ENCODE data around the gene ACACA.

The ACACA gene

GRCh38 chr17:37261286-37261685, 145.3 kb downstream of the ACACA start:
- TF ChIP-seq TARDBP (IDR thresholded peaks at IDR 0.05) (no peak), FOXA1 (IDR thresholded peaks at IDR 0.05) (no peak), BHLHE40 (IDR thresholded peaks at IDR 0.05; ENCODE audit: borderline replicate concordance) (no peak), HDGF (IDR thresholded peaks at IDR 0.05; ENCODE audit: borderline replicate concordance) (no peak), ARNT (IDR thresholded peaks at IDR 0.05) (no peak), ELF4 (IDR thresholded peaks at IDR 0.05) (no peak), LEF1 (IDR thresholded peaks at IDR 0.05; ENCODE audit: borderline replicate concordance) (no peak), ZNF384 (IDR thresholded peaks at IDR 0.05) (no peak), FOXK2 (IDR thresholded peaks at IDR 0.05) (no peak), FOXM1 (IDR thresholded peaks at IDR 0.05; ENCODE audit: borderline replicate concordance) (no peak), SP1 (IDR thresholded peaks at IDR 0.05) (no peak), CTBP1 (IDR thresholded peaks at IDR 0.05; ENCODE audit: borderline replicate concordance) (no peak), SUZ12 (IDR thresholded peaks at IDR 0.05) (no peak), NFRKB (IDR thresholded peaks at IDR 0.05) (no peak)
- TF ChIP-seq, protein P1, sequence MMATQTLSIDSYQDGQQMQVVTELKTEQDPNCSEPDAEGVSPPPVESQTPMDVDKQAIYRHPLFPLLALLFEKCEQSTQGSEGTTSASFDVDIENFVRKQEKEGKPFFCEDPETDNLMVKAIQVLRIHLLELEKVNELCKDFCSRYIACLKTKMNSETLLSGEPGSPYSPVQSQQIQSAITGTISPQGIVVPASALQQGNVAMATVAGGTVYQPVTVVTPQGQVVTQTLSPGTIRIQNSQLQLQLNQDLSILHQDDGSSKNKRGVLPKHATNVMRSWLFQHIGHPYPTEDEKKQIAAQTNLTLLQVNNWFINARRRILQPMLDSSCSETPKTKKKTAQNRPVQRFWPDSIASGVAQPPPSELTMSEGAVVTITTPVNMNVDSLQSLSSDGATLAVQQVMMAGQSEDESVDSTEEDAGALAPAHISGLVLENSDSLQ (IDR thresholded peaks at IDR 0.05) = no peak
- ChIA-PET POLR2A (no interaction called here), CTCF (no interaction called here)
- no peak for DNase-seq (ENCODE audit: extremely low spot score)

DNA sequence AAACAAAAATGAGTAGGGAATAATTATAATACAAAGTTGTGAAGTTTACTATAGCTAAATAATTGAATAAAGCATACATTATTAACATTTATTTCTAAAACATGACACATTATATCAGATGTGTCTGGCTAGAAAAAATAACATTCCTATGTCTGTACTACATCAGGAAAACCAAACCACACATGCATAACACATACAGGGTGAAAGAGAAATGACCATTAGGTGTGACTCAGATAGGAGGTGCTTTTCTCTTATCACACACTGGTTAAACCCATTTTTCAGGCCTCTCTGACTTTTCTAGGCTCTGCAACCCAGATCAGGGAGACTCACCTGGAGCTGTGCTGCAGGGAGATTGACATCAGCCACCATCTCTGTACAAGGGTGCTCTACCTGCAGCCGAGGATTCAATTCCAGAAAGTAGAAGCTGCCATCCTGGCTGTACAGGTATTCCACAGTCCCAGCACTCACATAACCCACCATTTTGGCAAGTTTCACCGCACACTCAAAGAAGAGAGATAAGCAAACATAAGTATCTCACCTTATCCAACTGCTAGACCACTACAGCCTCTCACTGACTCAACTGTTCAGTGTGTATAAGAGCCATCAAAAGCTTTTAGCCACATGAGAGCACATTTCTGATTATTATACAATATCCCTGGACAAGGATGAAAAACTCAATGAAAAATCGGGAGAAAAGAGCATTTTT, 147.5 kb downstream of the ACACA start:
- DNase-seq (ENCODE audit: extremely low spot score) = no peak
- ChIA-PET CTCF (no interaction called here), POLR2A (no interaction called here)
- no peak for TF ChIP-seq SUZ12 (IDR thresholded peaks at IDR 0.05)
- TF ChIP-seq NFRKB (IDR thresholded peaks at IDR 0.05) = no peak
- no peak for TF ChIP-seq CTBP1 (IDR thresholded peaks at IDR 0.05; ENCODE audit: borderline replicate concordance)
- no peak for TF ChIP-seq HDGF (IDR thresholded peaks at IDR 0.05; ENCODE audit: borderline replicate concordance)
- no peak for TF ChIP-seq LEF1 (IDR thresholded peaks at IDR 0.05; ENCODE audit: borderline replicate concordance)
- TF ChIP-seq BHLHE40 (IDR thresholded peaks at IDR 0.05; ENCODE audit: borderline replicate concordance) = no peak
- no peak for TF ChIP-seq ARNT (IDR thresholded peaks at IDR 0.05)
- TF ChIP-seq FOXA1 (IDR thresholded peaks at IDR 0.05) = no peak

DNA sequence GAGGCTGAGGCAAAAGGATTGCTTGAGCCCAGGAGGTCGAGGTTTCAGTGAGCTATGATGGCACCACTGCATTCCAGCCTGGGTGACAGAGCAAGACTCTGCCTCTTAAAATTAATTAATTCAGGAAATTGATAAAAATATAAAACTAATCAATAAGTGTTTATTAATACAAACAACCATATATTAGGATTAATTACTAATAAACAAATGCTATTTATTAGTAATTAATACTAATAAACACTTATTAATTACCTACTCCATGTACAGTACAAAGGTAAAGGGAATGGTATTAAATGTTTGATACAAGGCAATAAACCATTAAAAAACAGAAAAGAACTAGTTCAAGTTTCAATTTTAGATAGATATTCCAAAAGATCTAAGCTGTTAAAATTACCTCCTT, 150.0 kb downstream of the ACACA start:
- TF ChIP-seq FOXK2 (IDR thresholded peaks at IDR 0.05) = no peak
- no peak for TF ChIP-seq NFRKB (IDR thresholded peaks at IDR 0.05)
- TF ChIP-seq, protein P1 (IDR thresholded peaks at IDR 0.05) = no peak
- TF ChIP-seq SP1 (IDR thresholded peaks at IDR 0.05) = no peak
- no peak for TF ChIP-seq ELF4 (IDR thresholded peaks at IDR 0.05)
- no peak for TF ChIP-seq BHLHE40 (IDR thresholded peaks at IDR 0.05; ENCODE audit: borderline replicate concordance)
- no peak for TF ChIP-seq ZNF384 (IDR thresholded peaks at IDR 0.05)
- TF ChIP-seq HDGF (IDR thresholded peaks at IDR 0.05; ENCODE audit: borderline replicate concordance) = no peak
- no peak for TF ChIP-seq FOXM1 (IDR thresholded peaks at IDR 0.05; ENCODE audit: borderline replicate concordance)
- no peak for TF ChIP-seq LEF1 (IDR thresholded peaks at IDR 0.05; ENCODE audit: borderline replicate concordance)
- TF ChIP-seq L3MBTL2 (conservative IDR thresholded peaks at IDR 0.05) = no peak
- TF ChIP-seq SUZ12 (IDR thresholded peaks at IDR 0.05) = no peak
- TF ChIP-seq CTBP1 (IDR thresholded peaks at IDR 0.05; ENCODE audit: borderline replicate concordance) = no peak
- TF ChIP-seq FOXA1 (IDR thresholded peaks at IDR 0.05) = no peak
- TF ChIP-seq TARDBP (IDR thresholded peaks at IDR 0.05) = no peak
- no peak for TF ChIP-seq ARNT (IDR thresholded peaks at IDR 0.05)
- DNase-seq (ENCODE audit: extremely low spot score) = no peak
- POLR2A ChIA-PET = no interaction called here
- CTCF ChIA-PET = no interaction called here

GRCh38 chr17:37255432-37255831, 151.2 kb downstream of the ACACA start:
- DNase-seq (ENCODE audit: extremely low spot score) = no peak
- ChIA-PET POLR2A (no interaction called here), CTCF (interaction anchor here (1.1 to 1.4 kb wide), 2 partner anchors 16 to 118 kb away, joined by 5 to 6 read pairs; no protein-coding TSS in a partner anchor)
- no peak for TF ChIP-seq FOXA1 (IDR thresholded peaks at IDR 0.05)
- no peak for TF ChIP-seq L3MBTL2 (conservative IDR thresholded peaks at IDR 0.05)
- no peak for TF ChIP-seq SUZ12 (IDR thresholded peaks at IDR 0.05)
- no peak for TF ChIP-seq BHLHE40 (IDR thresholded peaks at IDR 0.05; ENCODE audit: borderline replicate concordance)
- TF ChIP-seq, protein P1 (IDR thresholded peaks at IDR 0.05) = no peak
- no peak for TF ChIP-seq ELF4 (IDR thresholded peaks at IDR 0.05)
- TF ChIP-seq CTBP1 (IDR thresholded peaks at IDR 0.05; ENCODE audit: borderline replicate concordance) = no peak
- no peak for TF ChIP-seq SP1 (IDR thresholded peaks at IDR 0.05)
- TF ChIP-seq FOXM1 (IDR thresholded peaks at IDR 0.05; ENCODE audit: borderline replicate concordance) = no peak

DNA sequence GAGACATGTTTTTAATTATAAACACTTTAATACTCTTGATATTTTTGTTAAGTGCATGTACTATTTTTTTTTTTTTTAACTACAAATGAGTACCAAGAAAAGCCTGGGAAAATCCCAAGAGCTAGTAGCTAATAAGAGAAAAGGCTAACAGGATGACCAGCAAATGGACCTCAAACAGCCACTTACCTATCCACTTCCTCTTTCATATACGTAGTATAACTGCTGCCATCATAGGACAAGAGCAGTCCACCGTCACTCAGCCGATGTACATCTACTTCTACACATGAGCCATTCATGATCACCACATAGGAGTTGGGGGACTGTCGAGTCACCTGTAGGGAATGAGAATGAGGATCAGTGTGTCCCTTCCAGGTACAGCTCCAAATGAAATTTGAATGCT, 158.8 kb downstream of the ACACA start:
- ChIA-PET POLR2A (no interaction called here), CTCF (interaction anchor here (0.6 kb wide), 1 partner anchor 25 kb away, joined by 4 read pairs; no protein-coding TSS in a partner anchor)
- DNase-seq (ENCODE audit: extremely low spot score) = no peak
- TF ChIP-seq ELF4 (IDR thresholded peaks at IDR 0.05) = no peak
- TF ChIP-seq FOXM1 (IDR thresholded peaks at IDR 0.05; ENCODE audit: borderline replicate concordance) = no peak
- no peak for TF ChIP-seq CTBP1 (IDR thresholded peaks at IDR 0.05; ENCODE audit: borderline replicate concordance)
- no peak for TF ChIP-seq SP1 (IDR thresholded peaks at IDR 0.05)
- no peak for TF ChIP-seq HDGF (IDR thresholded peaks at IDR 0.05; ENCODE audit: borderline replicate concordance)
- no peak for TF ChIP-seq TARDBP (IDR thresholded peaks at IDR 0.05)
- TF ChIP-seq, protein P1 (IDR thresholded peaks at IDR 0.05) = no peak
- TF ChIP-seq BHLHE40 (IDR thresholded peaks at IDR 0.05; ENCODE audit: borderline replicate concordance) = no peak
- TF ChIP-seq ARNT (IDR thresholded peaks at IDR 0.05) = no peak

All from HEK293T (cell line).